Karpas-422 (cell line): Measurements from ENCODE around the gene ZIC4. TPM values are rescaled to one million over a fixed set of nuclear protein-coding genes. Genes with fewer than 3 reads are reported as not detected.

Source experiments
- DNase-seq: peaks from one replicate; pipeline ENCODE4 v3.0.0-alpha.2; 2015
- H2AFZ ChIP-seq: fragments of 200-600 bp; sonication (generic); 2 replicates; pipeline ENCODE4 v1.6.1; 2014; ENCODE audit warnings: antibody characterized with exemption, low read length, mixed read lengths
- H3K27ac ChIP-seq: fragments of 200-600 bp; sonication (generic); 2 replicates; pipeline ENCODE4 v1.5.1; 2014; ENCODE audit warnings: mild to moderate bottlenecking, low read length, moderate library complexity
- H3K27me3 ChIP-seq: fragments of 200-600 bp; sonication (generic); 2 replicates; pipeline ENCODE4 v1.6.1; 2014; ENCODE audit warnings: low read length, mixed read lengths
- H3K36me3 ChIP-seq: fragments of 200-600 bp; sonication (generic); 2 replicates; pipeline ENCODE4 v1.6.1; 2014; ENCODE audit warnings: low read length, mixed read lengths; ENCODE audit not compliant: insufficient read depth
- H3K4me1 ChIP-seq: fragments of 200-600 bp; sonication (generic); 2 replicates; pipeline ENCODE4 v1.6.1; 2014; ENCODE audit warnings: mild to moderate bottlenecking, low read length, mixed read lengths
- H3K4me2 ChIP-seq: fragments of 200-600 bp; sonication (generic); 2 replicates; pipeline ENCODE4 v1.6.1; 2014; ENCODE audit warnings: low read length, low read depth, mild to moderate bottlenecking; ENCODE audit not compliant: poor library complexity, severe bottlenecking
- H3K4me3 ChIP-seq: fragments of 200-600 bp; sonication (generic); 2 replicates; pipeline ENCODE4 v1.5.1; 2014; ENCODE audit warnings: mild to moderate bottlenecking, antibody characterized with exemption, low read length, mixed read lengths
- H3K79me2 ChIP-seq: fragments of 200-600 bp; sonication (generic); 2 replicates; pipeline ENCODE4 v1.6.1; 2014; ENCODE audit warnings: mild to moderate bottlenecking, low read length, mixed read lengths
- H3K9ac ChIP-seq: fragments of 200-600 bp; sonication (generic); 2 replicates; pipeline ENCODE4 v1.6.0; 2014; ENCODE audit warnings: low read length
- H3K9me2 ChIP-seq: fragments of 200-600 bp; sonication (generic), shearing (Covaris generic); replicated peaks from 2 replicates; pipeline ENCODE4 v1.6.0; 2014; ENCODE audit warnings: mild to moderate bottlenecking, low read length, moderate library complexity; ENCODE audit not compliant: insufficient read depth
- H3K9me3 ChIP-seq: fragments of 300-700, 200-600 bp; sonication (generic); 2 replicates; pipeline ENCODE4 v1.6.1; 2014; ENCODE audit warnings: low read length, mixed read lengths
- H4K20me1 ChIP-seq: fragments of 200-600 bp; sonication (generic); 2 replicates; pipeline ENCODE4 v1.6.1; 2014; ENCODE audit warnings: mild to moderate bottlenecking, antibody characterized with exemption, low read length, low read depth; ENCODE audit not compliant: insufficient read depth
- total RNA-seq: library from RNA; depleted of rRNA; stranded (reverse); fragments of >200 nt; shearing (Covaris generic); gene quantifications from 2 replicates; pipeline ENCODE4 v1.2.3, GENCODE V29; 2014; ENCODE audit warnings: low replicate concordance; rRNA removed

ZIC4 gene
- total RNA-seq, 1 experiment from 2014 or later = not detected

- Histone ChIP-seq H3K4me1 (no peaks in the 10 kb centered on the region), H3K27me3 (no peaks in the 10 kb centered on the region), H3K9ac (no peak overlapping the region), H3K9me2 (no peaks in the 10 kb centered on the region), H4K20me1 (no peaks in the 10 kb centered on the region), H3K4me2 (no peak overlapping the region), H3K79me2 (no peaks in the 10 kb centered on the region), H3K9me3 (no peaks in the 10 kb centered on the region), H3K27ac (no peak overlapping the region), H2AFZ (no peak overlapping the region), H3K36me3 (no peaks in the 10 kb centered on the region), H3K4me3 (no peak overlapping the region)
- DNase-seq = no peak
These were observed 51.7 kb downstream of the ZIC4 start for GRCh38 chr3:147354623-147355022.

GRCh38 chr3:147351301-147351700 lies 55.0 kb downstream of the ZIC4 start:
- H3K79me2 ChIP-seq = no peaks in the 10 kb centered on the region
- H3K9me2 ChIP-seq = peaks cover 4% of the 10 kb centered on the region; the same call in 1 of the 2 replicates
- no peak overlapping the region for H3K9ac ChIP-seq
- H3K4me3 ChIP-seq = no peak overlapping the region
- H3K4me2 ChIP-seq = no peak overlapping the region
- H3K27me3 ChIP-seq = no peaks in the 10 kb centered on the region
- no peaks in the 10 kb centered on the region for H3K36me3 ChIP-seq
- no peak overlapping the region for H2AFZ ChIP-seq
- H3K27ac ChIP-seq = no peak overlapping the region
- no peak for DNase-seq
- H3K9me3 ChIP-seq = no peaks in the 10 kb centered on the region
- no peaks in the 10 kb centered on the region for H4K20me1 ChIP-seq
- no peaks in the 10 kb centered on the region for H3K4me1 ChIP-seq

GRCh38 chr3:147348976-147349375 lies 57.4 kb downstream of the ZIC4 start:
- Histone ChIP-seq H4K20me1 (no peaks in the 10 kb centered on the region), H2AFZ (no peak overlapping the region), H3K27ac (no peak overlapping the region), H3K9ac (no peak overlapping the region), H3K4me1 (no peaks in the 10 kb centered on the region), H3K36me3 (no peaks in the 10 kb centered on the region), H3K9me3 (no peaks in the 10 kb centered on the region), H3K27me3 (no peaks in the 10 kb centered on the region), H3K4me2 (no peak overlapping the region), H3K9me2 (peaks cover 4% of the 10 kb centered on the region; the same call in 1 of the 2 replicates), H3K4me3 (no peak overlapping the region), H3K79me2 (no peaks in the 10 kb centered on the region)
- DNase-seq = no peak

- no peaks in the 10 kb centered on the region for H3K27me3 ChIP-seq
- no peaks in the 10 kb centered on the region for H3K4me1 ChIP-seq
- no peaks in the 10 kb centered on the region for H4K20me1 ChIP-seq
- H3K9me2 ChIP-seq = peaks cover under 1% of the 10 kb centered on the region; the same call in 1 of the 2 replicates
- H3K9ac ChIP-seq = no peak overlapping the region
- H3K27ac ChIP-seq = no peak overlapping the region
- no peaks in the 10 kb centered on the region for H3K36me3 ChIP-seq
- H3K4me2 ChIP-seq = no peak overlapping the region
- H3K4me3 ChIP-seq = no peak overlapping the region
- DNase-seq = no peak
- no peaks in the 10 kb centered on the region for H3K79me2 ChIP-seq
- H2AFZ ChIP-seq = no peak overlapping the region
- H3K9me3 ChIP-seq = no peaks in the 10 kb centered on the region
These were observed 62.4 kb downstream of the ZIC4 start for GRCh38 chr3:147343926-147344325.

DNA sequence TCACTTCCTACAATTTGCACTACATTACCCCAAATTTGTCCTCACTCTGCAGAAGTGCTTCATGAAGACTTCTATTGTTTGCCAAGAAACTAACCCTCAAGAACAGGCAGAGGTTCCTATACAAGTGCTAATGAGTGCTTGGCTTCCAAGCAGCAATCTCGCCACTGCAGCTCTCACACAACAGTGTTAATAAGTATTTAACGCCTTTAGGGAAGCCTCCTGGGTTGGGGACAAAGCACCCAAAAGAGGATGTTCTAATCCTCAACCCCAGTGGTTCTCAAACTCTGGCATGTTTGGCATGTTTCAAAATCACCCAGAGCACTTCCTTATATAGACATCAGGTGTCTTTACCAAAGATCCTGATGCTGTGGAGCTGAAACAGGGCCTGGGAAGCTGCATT lies 64.6 kb downstream of the ZIC4 start:
- Histone ChIP-seq H3K9me2 (no peaks in the 10 kb centered on the region; the same call in 1 of the 2 replicates), H3K27me3 (no peaks in the 10 kb centered on the region), H3K4me3 (no peak overlapping the region), H3K79me2 (no peaks in the 10 kb centered on the region), H3K9ac (no peak overlapping the region), H3K9me3 (no peaks in the 10 kb centered on the region), H3K4me1 (no peaks in the 10 kb centered on the region), H3K36me3 (no peaks in the 10 kb centered on the region), H3K27ac (no peak overlapping the region), H4K20me1 (no peaks in the 10 kb centered on the region), H3K4me2 (no peak overlapping the region), H2AFZ (no peak overlapping the region)
- no peak for DNase-seq

GRCh38 chr3:147336543-147337278 lies 69.6 kb downstream of the ZIC4 start:
- no peak overlapping the region for H3K9ac ChIP-seq
- DNase-seq = no peak
- no peaks in the 10 kb centered on the region for H3K27me3 ChIP-seq

More at GRCh38 chr3:147336543-147337278, 69.6 kb downstream of the ZIC4 start:
- Histone ChIP-seq H3K27ac (no peak overlapping the region), H3K4me1 (no peaks in the 10 kb centered on the region), H3K9me2 (no peaks in the 10 kb centered on the region; the same call in 1 of the 2 replicates), H2AFZ (no peak overlapping the region), H3K36me3 (no peaks in the 10 kb centered on the region), H3K9me3 (no peaks in the 10 kb centered on the region; the same call in 1 of the 2 replicates), H4K20me1 (no peaks in the 10 kb centered on the region), H3K79me2 (no peaks in the 10 kb centered on the region), H3K4me3 (no peak overlapping the region), H3K4me2 (no peak overlapping the region)

Other genes with a start within 250 kb of the ZIC4 start
- not detected in 2 replicates for gene ZIC1, start 2.8 kb upstream of the ZIC4 start, total RNA-seq